ENCODE measurements around the gene ITIH5. TPM values are rescaled to one million over a fixed set of nuclear protein-coding genes. Genes with fewer than 3 reads are reported as not detected.
"Not testable (repeated sequence)": the region's sequence is repeated elsewhere in the genome, so short reads cannot be mapped to it uniquely, and the experiment has no call there.

The ITIH5 gene
- total RNA-seq, 4 donors from 2014 or later = 4.4 to 10.7 (median 8.3) TPM

- 49 to 51% methylated on average over 4 of the region's 4 CpGs for WGBS, 2 donors
- intact Hi-C loops (cut with DNase I; ENCODE audit: low total_unique reads) = no loop called here
- no peak for DNase-seq (ENCODE audit: low spot score in 2 of 2)
- no peak overlapping the region for H3K4me3 ChIP-seq (ENCODE audit: low read depth, poor library complexity, severe bottlenecking)
- no peak for TF ChIP-seq CTCF (IDR thresholded peaks at IDR 0.05)
- TF ChIP-seq POLR2A (IDR thresholded peaks at IDR 0.05) = no peak
These were observed 7.2 kb downstream of the ITIH5 start for GRCh38 chr10:7659560-7659959.

- 63 to 72% methylated on average over 2 of the region's 2 CpGs for WGBS, 2 donors
- no peak for DNase-seq (ENCODE audit: low spot score in 2 of 2)
- TF ChIP-seq POLR2A (IDR thresholded peaks at IDR 0.05) = no peak
- TF ChIP-seq CTCF (IDR thresholded peaks at IDR 0.05) = no peak
- H3K4me3 ChIP-seq (ENCODE audit: low read depth, poor library complexity, severe bottlenecking) = no peak overlapping the region
- intact Hi-C loops (cut with DNase I; ENCODE audit: low total_unique reads) = no loop called here
These were observed 9.2 kb downstream of the ITIH5 start for GRCh38 chr10:7657552-7657951.

- DNase-seq (ENCODE audit: low spot score in 2 of 2); intact Hi-C loops (cut with DNase I; ENCODE audit: low total_unique reads); H3K4me3 ChIP-seq (ENCODE audit: low read depth, poor library complexity, severe bottlenecking): not testable (repeated sequence)
- WGBS, 2 donors = 67 to 78% methylated on average over 11 of the region's 11 CpGs
These were observed 9.7 kb downstream of the ITIH5 start for GRCh38 chr10:7657079-7657478.

- H3K4me3 ChIP-seq (ENCODE audit: low read depth, poor library complexity, severe bottlenecking) = no peak overlapping the region
- no peak for TF ChIP-seq POLR2A (IDR thresholded peaks at IDR 0.05)
- no peak for TF ChIP-seq CTCF (IDR thresholded peaks at IDR 0.05)
- DNase-seq (ENCODE audit: low spot score in 2 of 2) = no peak
- WGBS, 2 donors = 75 to 79% methylated on average over 7 of the region's 7 CpGs
- intact Hi-C loops (cut with DNase I; ENCODE audit: low total_unique reads) = no loop called here
These were observed 14.8 kb downstream of the ITIH5 start for GRCh38 chr10:7651853-7652470.

- DNase-seq (ENCODE audit: low spot score in 2 of 2) = peak in 1 of 2 donors; percentile 62
- intact Hi-C loops (cut with DNase I; ENCODE audit: low total_unique reads) = no loop called here
- TF ChIP-seq CTCF (IDR thresholded peaks at IDR 0.05) = no peak
- TF ChIP-seq POLR2A (IDR thresholded peaks at IDR 0.05) = no peak
- 39 to 45% methylated on average over 6 of the region's 6 CpGs for whole genome bisulfite sequencing, 2 donors
- H3K4me3 ChIP-seq (ENCODE audit: low read depth, poor library complexity, severe bottlenecking) = no peak overlapping the region
These were observed 17.0 kb downstream of the ITIH5 start for GRCh38 chr10:7649673-7650300.

- 83 to 92% methylated on average over 4 of the region's 4 CpGs for WGBS, 2 donors
- H3K4me3 ChIP-seq (ENCODE audit: low read depth, poor library complexity, severe bottlenecking) = no peak overlapping the region
- no peak for DNase-seq (ENCODE audit: low spot score in 2 of 2)
- TF ChIP-seq POLR2A (IDR thresholded peaks at IDR 0.05) = no peak
- TF ChIP-seq CTCF (IDR thresholded peaks at IDR 0.05) = no peak
- intact Hi-C loops (cut with DNase I; ENCODE audit: low total_unique reads) = no loop called here
These were observed 19.6 kb downstream of the ITIH5 start for GRCh38 chr10:7647062-7647664.
